COR-L47 (cell line): Measurements from ENCODE around the gene SCAMP2.
"Not testable (repeated sequence)": the region's sequence is repeated elsewhere in the genome, so short reads cannot be mapped to it uniquely, and the experiment has no call there.

Source experiments
- DNase-seq: peaks from one replicate; lab custom pipeline; 2025; lab: John Stamatoyannopoulos, UW

SCAMP2 gene, protein sequence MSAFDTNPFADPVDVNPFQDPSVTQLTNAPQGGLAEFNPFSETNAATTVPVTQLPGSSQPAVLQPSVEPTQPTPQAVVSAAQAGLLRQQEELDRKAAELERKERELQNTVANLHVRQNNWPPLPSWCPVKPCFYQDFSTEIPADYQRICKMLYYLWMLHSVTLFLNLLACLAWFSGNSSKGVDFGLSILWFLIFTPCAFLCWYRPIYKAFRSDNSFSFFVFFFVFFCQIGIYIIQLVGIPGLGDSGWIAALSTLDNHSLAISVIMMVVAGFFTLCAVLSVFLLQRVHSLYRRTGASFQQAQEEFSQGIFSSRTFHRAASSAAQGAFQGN

DNA sequence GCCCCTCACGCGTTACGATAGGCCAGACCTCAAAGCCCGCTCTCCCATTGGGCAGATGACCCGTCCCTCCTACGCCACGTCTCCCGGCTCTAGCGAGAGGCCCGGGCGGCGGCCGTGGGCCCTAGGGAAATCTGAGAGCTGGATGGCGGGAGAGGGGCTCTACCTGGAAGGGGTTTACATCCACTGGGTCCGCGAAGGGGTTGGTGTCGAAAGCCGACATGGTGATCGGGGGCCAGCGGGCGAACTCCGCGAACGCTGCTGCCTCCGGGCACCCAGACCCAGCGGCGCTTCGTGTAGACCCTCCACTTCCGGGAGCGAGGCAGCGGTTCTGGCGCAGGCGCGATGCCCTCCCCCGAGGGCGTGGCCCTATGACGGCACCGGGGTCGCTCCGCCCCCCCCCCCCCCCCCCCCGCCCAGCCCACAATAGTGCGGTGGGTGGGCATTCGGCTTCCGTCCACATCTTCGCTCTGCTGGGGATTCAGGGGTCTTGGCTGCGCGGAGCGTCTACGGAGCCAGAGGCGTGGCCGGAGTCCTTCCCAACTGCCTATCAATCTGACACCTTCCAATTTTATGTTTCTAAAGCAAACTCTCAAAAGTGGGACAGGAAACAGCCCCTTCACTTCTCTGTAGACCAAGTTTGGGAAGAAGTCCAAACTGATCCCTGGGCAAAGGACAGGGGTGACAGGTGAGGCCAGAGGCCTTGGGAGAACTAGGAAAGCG is at the start of gene SCAMP2:
Gene SCAMP2, minus strand, starts transcription at position 330 of the 720 bp plus-strand sequence. Its CDS starts 110 bp downstream, at position 220.
- DNase-seq: peak; percentile 87

DNA sequence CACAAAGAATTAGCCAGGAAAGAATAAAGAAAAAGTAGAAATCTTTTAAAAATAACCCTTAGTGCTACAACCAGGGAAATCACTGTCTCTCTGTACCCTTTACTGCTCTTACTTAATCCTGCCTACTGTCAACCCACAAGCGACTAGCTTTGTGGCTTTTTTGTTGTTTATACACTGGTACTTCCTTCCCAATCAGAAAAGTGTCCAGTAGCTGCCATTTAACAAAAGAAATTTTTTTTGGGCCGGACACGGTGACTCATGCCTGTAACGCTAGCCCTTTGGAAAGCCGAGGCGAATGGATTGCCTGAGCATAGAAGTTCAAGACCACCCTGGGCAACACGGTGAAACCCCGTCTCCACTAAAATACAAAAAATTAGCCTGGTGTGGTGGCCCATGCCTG is 47.3 kb upstream of the SCAMP2 start:
- no peak for DNase-seq

DNA sequence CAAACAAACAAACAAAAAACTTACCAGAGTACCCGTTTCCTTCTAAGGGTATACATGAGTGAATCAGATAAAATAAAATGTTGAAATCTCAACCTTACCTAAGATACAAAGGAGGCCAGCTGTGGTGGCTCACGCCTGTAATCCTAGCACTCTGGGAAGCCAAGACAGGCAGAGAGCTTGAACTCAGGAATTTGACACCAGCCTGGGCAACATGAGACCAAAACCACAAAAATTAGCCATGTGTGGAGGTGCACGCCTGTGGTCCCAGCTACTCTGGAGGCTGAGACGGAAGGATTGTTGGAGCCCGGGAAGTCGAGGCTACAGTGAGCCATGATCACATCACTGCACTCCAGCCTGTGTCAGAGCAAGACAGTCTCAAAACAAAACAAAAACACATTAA is 44.5 kb upstream of the SCAMP2 start:
- DNase-seq: no peak

DNA sequence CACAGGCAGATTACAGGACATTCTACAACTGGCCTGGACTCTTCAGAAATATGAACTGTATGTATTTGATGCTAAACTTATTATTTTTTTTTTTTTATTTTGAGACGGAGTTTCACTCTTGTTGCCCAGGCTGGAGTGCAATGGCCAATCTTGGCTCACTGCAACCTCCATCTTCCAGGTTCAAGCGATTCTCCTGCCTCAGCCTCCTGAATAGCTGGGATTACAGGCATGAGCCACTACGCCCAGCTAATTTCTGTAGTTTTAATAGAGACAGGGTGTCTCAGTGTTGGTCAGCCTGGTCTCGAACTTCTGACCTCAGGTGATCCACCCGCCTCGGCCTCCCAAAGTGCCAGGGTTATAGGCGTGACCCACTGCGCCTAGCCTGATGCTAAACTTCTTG is 40.6 kb upstream of the SCAMP2 start:
- not testable (repeated sequence) for DNase-seq

DNA sequence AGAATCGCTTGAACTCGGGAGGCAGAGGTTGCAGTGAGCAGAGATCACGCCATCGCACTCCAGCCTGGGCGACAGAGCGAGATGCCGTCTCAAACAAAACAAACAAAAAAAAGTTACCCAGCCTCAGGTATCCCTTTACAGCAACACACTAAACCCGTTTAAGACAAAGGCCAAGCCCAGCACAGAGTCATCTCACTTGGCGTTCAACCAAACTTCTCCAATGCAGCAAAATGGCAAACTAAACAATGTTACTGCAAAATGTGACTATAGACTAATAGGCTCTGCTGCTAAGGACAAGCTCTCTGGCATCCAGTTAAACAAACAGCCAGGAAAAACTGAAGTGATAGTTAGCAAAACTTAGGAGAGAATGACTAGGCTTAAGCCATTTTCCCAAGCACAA is 39.9 kb upstream of the SCAMP2 start:
- no peak for DNase-seq

DNA sequence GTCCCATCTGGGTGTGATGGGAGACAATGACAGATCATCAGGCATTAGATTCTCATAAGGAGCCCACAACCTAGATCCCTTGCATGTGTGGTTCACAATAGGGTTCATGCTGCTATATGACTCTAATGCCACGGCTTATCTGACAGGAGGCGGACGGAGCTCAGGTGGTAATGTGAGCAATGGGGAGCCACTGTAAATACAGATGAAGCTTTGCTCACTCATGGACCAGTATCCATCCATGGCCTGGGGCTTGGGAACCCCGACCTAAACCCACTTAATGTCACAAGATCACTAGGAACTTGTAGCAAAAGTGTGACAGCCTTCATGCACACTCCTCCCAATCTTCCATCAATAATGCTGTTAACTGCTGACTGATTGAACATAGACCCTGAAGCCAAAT is 35.5 kb upstream of the SCAMP2 start:
- DNase-seq: no peak

DNA sequence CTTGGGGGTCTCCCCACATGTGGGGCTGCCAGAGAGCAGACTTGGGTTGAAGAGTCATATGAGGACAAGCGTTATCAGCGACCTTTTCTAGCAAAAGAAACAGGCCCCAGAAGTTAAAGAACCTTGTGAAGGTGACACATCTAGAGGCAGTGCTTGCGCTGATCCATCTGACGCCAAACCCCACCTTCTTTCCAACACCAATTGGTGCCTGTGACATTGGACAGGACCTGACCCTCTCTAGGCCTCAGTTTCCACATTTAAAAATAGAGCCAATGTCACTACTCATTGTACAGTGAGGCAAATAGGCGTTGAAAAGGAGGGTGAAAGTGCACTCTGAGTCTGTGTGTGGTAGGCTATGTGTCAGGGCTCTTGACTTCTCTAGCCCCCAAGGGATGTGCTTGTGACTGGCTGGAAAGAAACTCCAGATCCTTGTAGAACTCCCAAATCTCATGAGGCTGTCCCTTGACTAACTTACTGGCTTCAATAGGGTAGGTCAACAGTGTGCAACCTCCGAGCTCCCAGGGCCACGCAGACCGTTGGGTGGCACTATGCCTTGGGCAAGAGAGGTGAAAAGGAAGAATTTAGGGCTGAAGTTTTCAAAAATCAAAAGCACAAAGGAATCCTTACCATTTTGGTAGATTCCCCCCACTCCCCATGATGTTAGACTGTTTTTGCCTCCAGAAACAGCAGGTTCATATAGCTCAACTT is 34.2 kb upstream of the SCAMP2 start:
- DNase-seq: no peak

DNA sequence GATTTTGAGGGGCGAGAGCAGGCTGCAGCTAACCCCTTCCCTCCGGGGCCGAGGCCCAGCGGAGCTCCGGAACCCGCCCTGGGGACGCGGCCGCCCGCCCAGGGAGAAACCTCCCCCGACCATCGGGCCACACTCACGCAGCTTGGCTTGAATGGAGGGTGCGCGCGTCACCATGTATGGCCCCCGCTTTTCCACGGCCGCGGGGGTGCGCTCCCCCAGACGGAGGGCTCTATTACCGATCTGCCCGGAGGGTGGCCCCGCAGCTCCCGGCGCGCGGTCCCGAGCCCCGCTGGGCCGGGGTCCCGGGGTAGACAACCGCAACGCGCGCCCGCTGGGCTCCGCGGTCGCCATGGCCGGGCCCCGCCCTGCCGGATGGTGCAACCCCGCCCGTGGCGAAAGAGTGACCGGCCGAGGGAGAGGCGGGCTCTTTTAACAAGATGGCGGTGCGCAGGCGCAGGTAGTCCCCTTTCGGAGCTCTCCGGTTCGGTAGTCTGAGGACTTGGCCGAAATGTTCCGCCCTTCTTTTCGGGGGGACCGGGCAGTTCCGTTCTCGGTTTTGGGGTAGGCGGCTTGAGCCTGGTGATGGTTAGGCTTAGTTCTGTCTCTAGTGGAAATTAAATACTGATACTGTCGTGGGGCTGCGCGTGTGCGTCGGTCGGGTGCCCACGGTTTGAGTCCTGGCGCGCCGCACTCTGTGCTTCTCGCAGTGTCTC is 33.4 kb upstream of the SCAMP2 start, which contains the start of gene FAM219B:
Gene FAM219B, minus strand, starts transcription at position 402 of the 713 bp plus-strand sequence. Its CDS starts 51 bp downstream, at position 351.
- DNase-seq: peak; percentile 84

DNA sequence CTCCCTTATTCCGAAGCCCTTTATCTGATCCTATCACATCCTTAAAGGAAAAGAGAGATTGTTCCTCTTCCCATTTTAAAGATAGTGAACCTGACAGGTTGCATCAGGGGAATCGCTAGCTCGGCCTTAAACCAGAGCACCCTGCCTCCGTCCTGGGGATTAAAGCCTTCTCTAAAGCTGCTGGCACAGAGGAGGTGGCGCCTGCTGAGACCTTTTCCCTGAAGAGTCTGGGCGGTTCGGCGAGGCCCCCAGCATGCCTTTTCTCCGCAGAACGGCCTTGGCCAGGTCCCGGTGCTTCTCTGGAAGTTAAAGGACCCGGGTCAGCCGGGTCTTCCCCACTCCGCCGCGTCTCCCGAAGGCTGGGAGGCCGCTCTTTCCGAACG is 32.9 kb upstream of the SCAMP2 start:
- no peak for DNase-seq

DNA sequence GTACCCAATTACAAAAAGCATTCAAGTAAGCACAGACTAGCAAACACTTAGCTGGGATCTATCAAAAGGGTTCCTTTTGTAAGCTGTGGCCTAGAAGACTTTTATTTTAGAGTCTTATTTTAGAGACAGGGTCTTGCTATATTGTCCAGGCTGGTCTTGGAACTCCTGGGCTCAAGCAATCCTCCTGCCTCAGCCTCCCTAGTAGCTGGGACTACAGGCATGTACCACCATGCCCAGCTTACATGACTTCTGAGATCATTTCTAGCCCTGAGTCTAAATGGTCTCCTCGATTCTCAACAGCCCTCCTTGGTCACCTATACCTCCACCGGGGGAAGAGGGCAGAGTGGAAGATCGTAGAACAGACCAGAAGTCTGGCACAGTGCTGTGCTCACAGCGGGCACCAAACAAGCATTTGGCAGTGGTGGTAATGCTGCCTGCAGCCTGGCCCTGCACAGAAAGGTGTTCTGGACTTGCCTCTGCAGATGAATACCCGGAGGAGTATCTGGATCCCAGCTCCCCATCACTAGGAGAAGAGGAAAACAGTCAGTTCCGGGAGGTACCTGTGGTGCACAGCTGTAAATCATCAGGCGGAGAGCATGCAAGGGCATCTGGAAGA is 31.1 kb upstream of the SCAMP2 start:
- DNase-seq: no peak

DNA sequence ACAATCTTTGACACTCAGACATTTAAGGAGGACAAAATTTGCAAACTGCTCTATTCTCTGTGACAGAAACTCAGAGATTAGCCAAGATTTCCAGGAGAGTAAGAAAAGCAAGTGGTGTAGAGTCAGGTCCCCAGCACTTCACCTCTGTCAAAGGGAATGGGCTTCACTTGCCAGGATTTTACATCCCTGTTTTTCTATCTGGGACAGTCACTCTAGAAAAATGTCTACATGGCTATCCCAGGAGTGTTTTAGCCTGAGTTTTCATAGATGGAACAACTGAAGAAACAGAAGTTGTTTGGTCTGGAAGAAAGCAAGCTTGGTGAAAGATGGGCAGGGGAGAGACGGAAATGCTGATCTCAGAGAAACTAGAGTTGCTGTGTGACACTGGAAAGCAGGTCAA is 30.5 kb upstream of the SCAMP2 start:
- no peak for DNase-seq

DNA sequence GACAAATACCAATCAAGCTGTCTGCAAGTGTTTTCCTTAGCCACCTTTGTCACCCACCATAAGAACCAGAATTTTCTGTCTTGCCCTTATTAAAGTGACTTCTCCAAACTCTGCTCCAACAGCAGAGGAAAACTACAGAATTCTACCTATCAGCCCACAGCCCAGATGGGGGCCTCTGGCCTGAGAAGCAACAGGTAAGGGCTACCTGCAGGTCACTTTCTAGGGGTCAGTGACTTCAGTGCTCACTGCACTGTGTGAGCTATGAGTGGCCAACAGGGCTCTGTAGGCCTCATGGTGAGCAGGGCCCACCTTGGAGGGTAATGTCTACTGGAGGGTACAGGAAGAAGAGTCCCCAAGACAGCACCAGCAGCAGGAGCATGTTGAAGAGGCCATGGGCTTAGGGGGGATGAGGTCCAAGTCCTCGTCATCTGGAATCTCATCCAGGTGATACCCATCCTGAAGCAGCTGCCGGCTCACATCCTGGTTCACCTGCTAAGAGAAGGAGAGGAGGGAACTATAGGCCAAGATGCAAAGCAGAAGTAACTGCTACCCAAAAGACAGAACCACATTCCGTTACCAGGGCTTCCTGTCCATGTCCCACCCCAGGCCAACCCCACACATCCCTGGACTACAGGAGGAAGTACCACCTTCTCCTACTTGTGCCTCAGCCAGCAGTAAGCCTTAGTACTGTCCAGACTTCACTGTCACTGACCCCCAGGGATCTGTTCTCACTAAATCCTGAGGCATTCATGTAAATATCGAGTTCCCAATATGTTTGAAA is 29.3 kb upstream of the SCAMP2 start:
- DNase-seq: no peak

DNA sequence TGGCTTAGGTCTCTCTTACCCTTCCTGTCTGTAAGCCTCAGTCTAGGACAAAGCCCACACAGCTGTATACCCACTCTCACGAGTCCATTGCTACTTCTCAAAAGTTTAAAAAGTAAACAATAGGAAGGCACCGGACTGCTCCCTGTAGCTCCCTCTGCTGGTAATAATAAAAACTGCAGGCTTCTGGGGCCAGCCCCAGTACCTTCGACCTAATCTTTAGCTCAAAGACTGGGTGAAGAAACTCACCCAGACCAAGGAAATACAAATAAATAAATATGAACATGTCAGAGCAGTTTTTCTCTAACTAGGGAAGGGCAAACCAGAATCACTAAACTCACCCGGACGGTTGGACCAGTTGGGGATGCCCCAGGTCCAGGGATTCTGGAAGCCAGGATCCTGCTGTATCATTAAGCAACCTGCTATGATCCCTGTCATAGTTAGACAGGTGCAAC is 28.5 kb upstream of the SCAMP2 start:
- peak; percentile 20 for DNase-seq

DNA sequence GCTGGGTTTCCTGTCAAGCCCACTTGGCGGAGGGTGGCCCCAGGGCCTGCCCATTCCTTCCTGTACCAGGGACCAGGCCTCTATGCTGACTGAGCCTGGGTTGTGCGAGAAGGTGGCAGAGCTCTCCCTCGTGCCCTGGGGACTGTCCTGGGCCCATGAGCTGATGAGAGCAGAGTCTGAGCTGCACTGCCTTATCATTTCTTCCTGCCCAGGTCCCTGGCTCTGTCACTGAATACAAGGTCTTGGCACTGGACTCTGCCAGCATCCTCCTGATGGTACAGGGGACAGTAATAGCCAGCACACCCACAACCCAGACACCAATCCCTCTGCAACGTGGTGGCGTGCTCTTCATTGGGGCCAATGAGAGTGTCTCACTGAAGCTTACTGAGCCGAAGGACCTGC is 24.1 kb upstream of the SCAMP2 start:
- DNase-seq: no peak

DNA sequence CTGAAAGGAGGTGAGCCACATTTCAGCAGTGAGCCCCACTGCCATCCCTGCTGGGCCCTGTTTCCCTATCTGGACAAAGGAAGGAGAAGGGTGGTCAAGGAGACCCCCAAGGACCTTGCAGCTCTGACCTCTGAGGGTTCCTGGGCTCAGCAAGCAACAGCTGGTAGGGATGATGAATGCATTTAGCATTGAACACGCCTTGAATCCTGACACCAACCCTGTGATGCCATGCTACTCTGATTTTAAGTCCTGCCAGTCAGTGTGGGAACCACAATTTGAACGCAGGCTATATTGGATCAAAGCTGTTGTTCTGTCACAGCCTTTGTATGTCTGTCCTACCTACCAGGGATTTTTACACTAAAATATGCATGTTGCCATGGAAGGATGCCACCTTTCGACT is 23.2 kb upstream of the SCAMP2 start:
- DNase-seq: no peak

DNA sequence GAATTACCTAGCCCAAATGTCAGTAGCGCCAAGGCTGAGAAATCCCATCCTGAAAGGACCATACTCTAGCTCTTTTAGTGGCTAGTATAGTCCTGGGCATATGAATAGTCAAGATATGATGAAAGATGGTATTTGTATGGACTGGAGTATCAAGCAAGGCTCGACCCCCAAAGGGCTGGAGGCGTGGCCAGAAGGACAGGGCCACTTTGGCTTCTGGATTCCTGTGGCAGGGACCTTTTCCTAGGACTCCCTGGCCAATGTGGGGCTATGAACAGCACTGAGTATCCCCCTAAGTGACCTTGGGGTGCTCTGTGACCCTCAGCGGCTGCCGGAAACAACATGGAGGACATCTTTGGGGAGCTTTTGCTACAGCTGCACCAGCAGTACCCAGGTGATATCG is 22.7 kb upstream of the SCAMP2 start:
- DNase-seq: no peak

DNA sequence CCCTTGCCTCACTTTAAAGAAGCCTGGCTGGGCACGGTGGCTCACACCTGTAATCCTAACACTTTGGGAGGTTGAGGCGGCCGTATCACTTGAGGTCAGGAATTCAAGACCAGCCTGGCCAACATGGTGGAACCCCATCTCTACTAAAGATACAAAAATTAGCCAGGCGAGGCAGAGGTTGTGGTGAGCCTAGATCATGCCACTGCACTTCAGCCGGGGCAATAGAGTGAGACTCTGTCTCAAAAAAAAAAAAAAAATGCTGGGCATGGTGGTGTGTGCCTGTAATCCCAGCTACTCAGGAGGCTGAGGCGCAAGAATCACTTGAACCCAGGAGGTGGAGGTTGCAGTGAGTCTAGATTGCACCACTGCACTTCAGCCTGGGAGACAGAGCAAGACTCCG is 21.2 kb upstream of the SCAMP2 start:
- not testable (repeated sequence) for DNase-seq

DNA sequence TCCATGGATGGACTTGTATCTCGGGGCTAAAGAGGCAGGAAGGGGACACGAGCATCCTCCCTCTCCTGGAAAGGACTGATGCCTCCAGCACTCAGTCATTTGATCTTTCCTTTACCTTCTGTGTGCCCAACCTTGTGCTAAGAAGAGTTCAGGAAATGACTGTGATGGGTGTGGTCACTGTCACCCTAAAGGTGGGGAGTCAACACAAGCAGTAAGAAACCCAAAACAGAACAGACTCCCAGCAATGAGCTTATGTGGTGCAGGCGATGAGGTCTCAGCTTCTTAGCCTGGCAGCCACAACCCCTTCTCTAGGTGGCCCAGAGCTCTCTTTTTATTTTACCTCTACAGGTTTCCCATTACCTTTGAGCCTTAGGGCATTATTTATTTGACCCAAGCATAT is 20.5 kb upstream of the SCAMP2 start:
- DNase-seq: no peak

DNA sequence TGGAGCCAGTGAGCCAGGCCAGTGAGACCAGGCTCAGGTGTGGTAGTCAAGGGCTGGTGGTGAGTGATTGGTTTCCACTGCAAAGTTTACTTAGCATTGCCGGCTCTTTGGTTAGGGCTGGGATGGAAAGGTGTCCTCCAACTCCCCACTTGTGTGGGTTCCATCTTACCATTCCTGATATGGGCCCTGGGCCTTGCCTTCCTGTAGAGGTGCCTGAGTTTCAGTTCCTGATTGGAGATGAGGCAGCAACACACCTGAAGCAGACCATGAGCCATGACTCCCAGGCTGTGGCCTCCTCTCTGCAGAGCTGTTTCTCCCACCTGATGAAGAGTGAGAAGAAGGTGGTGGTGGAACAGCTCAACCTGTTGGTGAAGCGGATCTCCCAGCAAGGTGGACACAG is 19.8 kb upstream of the SCAMP2 start:
- DNase-seq: no peak

DNA sequence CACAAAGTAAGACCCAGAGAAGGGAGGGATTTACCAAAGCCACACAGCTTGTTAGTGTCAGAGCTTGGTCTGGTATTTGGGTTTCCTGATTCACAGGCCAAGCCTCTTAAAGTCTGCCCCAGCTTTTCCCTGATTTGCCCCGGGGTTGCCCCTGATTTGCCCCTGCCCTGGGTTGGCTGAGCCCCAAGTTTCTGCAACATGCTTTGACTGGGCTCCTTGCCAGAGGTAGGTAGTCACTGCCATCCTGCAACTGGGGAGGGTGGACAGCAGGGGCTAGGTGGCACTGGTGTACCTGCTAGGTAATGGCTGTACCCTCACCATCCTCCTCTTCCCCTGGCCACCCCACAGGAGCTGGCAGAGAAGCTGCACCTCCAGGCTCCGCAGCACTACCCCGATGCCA is 19.1 kb upstream of the SCAMP2 start:
- DNase-seq: no peak

DNA sequence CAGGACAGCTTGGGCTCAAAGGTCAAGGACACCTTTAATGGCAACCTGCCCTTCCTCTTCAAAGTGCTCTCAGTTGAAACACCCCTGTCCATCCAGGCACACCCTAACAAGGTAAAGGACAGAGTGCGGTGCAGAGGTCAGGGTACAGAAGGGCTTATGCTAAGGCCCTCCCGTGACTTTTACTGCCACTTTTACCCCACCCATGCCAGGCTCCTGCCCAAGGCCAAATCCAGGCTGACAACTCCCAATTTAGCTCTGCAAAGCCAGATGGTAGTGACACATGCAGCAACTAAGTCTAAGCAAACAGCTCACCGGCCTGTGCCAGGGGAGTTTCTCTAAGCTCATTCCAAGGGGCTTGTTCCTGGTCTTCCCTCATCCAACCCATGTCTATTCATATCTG is 18.3 kb upstream of the SCAMP2 start:
- DNase-seq: no peak
